ENCODE data around the gene CLN5.

CLN5 gene

DNA sequence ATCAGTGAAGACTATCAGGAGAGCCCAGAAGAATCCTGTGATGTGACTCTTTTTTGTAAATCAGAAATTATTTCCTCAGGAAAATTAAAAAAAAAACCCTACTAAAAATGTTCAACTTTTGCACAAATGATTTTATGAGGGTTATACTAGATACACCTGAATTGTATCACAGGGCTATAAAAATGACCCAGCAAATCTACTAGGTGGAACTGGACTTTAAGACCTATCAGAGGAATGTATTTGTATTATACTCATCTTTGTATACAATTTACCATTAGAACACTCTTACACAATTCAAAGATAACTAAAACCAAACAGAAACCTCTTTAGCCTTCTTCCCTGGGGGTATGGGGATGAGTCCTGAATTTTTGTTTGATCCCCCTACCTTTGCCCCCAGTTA lies 27.9 kb downstream of the CLN5 start:
- DNase-seq (ENCODE audit: low read depth) = no peak

DNA sequence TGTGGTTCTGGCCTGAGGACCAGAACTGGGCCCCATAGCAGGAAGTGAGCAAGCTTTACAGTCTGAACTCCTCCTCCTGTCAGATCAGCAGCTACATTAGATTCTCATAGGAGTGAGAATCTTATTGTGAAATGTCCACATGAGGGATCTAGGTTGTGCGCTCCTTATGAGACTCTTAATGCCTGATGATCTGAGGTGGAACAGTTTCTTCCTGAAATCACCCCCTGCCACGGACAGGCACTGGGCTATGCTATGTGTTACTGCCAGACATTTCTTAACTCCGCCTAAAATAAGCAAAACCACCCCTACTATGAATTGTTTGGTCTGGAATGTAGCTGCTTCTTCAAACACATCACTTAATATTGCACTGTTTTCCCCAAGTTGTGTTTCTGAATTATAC lies 30.5 kb downstream of the CLN5 start:
- DNase-seq (ENCODE audit: low read depth) = peak; percentile 93

DNA sequence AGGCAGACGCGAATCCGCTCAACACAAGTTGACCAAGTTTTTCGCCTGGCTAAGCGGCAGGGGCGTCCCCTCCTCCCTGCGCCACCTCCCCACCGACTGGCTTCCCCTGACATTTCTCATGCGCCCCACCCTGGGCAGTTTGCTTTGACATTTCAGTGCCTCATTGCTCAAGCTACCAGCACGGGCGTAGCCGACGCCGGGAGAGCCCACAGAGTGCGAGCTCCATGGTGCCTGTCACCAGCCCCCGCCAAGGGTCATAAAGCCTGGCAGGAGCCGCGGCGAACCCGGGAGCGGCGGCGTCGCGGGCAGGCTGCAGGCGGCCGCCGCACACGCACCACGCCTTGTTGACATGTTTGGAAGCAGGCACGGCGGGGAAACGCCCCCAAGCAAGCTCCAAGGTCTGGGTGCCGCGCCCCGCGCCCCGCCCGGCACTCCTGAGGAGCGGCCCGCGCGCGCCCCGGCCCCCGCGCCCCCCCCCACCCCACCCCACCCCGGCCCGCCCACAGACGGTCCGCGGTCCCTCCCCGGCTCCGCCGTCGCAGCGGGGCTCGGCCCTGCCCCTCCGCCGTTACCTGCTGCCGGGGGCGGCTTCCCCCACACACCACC lies 34.5 kb downstream of the CLN5 start:
- DNase-seq (ENCODE audit: low read depth) = peak; percentile 71

DNA sequence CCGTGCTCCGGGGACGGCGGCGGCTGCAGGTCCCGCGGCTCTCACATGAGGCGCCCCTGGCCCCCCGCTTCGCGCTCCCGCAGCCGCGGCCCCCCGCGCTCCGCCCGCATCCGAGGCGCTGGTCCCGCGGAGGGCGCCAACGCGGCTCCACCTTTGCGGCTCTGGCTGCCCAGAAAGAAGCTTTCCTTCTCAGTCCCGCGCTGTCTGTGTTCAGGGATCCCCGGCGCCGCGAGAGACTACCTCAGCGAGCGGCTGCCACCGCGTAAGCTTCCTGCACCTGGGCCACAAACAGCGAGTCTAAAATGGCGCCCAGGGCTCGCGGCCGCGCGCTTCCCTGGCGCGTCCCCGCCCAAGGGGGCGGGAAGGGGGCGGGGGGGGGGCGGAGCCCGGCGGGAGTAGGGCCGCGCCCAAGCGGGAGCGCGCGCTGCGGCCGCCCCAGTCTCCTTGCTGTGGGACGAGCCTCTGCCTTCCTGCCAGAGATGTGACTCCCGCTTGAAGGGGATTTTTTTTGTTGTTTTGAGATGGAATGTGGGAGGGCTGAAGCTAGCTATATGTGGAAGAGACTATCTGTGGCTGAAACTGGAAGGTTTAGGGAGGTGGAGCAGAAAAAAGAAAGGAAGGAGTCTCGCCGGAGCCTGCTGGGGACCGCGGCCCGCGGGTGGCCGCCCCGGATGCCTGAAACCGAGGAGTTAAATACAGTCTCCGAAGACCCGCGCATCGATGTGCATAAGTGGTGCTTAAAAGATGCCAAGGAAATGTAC lies 35.2 kb downstream of the CLN5 start, which contains the start of gene FBXL3:
TSS of gene FBXL3 (minus strand) at position 299 of the 761 bp plus-strand sequence. CDS start 5,299 bp downstream, outside the sequence.
- DNase-seq (ENCODE audit: low read depth) = peak; percentile 91

DNA sequence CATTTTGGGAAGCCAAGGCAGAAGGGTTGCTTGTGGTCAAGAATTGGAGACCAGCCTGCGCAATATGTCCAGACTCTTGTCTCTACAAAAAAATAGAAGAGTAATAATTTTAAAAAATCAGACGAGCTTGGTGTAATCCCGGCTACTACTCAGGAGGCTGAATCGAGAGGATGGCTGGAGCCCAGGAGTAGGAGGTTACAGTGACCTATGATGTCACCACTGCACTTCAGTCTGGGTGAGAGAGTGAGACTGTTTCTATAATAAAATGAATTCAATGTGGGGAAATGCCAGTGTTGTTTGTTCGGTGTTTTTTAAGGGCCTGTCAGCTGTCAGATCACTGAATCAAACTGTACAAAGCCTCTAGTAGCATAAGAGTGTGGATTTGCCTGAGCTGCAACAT lies 36.3 kb downstream of the CLN5 start:
- peak; percentile 47 for DNase-seq (ENCODE audit: low read depth)

DNA sequence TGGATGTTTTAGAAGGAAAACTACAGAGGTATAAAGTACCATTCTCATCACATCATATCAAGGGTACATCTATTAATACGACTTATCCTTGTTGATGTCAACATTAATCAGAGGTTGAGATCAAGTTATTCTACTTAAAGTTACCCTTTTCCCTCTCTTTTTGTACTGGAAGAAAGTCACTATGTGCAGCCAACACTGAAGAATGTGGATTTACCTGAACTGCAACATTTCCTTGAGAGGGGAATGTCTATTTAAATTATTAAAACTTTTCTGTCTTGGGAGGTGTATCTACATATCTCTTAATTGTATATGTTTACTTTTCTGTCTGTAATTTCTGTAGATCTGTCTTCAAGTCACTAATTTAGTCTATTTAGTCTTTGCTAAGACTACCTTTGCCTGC lies 37.6 kb downstream of the CLN5 start:
- DNase-seq (ENCODE audit: low read depth) = no peak

DNA sequence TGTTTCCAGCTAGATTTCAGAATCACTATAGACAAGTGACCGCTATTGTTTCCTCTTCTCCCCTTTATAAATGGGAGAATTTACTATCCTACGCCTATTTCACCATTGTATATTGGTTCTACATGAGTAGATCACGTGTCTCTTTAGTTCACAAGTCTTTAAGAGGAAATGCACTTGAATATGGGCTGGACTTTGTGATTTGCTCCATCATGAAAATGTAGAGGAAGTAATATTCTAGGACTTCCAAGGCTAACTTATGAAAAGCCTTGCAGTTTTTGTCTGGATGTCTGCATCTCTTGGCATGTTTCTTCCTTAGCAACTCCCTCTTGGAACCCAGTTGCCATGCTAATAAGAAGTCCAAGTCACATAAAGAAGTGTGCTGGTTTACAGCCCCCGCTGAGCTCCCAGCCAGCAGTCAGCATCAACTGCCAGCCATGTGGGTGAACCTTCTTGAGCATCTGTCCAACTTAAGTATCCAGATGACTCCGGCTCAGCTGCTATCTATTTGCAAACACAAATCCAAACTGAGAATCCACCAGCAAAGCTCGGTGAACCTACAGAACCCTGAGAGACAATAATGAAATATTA lies 39.9 kb downstream of the CLN5 start:
- DNase-seq (ENCODE audit: low read depth) = no peak

DNA sequence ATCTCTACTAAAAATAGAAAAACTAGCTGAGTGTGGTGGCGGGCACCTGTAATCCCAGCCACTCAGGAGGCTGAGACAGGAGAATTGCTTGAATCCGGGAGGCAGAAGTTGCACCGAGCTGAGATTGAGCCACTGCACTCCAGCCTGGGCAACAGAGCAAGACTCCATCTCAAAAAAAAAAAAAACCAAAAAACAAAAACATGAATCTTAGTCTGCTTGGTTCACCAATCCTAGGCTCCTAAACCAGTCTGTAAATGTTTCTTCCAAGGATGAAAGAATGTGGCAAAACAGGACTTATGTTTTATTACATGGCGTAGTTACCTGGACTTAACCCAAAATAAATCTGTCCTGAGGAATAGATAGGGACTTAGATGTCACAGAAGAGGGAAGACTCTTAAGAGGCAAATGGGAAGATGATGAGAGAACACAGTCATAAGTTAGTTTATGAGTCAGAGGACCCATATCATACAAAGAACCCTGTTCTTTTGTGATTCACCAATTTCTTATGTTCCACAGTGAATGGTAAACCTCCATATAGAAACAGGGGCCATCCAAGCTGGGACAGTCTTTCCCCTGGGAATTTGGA lies 41.9 kb downstream of the CLN5 start:
- no peak for DNase-seq (ENCODE audit: low read depth)

DNA sequence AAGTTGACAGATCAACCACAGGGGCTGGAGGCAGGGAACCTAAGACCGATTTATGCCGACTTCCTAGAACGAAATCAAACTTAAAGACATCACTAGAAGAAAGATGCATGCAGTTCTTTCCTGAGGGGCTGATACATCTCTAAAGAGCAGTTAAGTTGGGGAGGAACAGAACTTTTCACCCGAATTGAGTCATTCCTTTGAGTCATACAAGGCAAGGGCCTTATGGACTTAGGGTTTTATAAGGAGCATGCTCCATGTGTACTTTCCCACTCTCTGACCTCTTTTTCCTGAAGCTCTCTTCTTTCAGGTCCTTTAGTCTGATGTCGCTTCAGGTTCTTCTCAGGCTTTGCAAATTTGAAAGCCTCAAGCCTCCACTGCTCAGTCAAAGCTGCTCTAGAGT lies 43.0 kb downstream of the CLN5 start:
- DNase-seq (ENCODE audit: low read depth) = peak; percentile 76

DNA sequence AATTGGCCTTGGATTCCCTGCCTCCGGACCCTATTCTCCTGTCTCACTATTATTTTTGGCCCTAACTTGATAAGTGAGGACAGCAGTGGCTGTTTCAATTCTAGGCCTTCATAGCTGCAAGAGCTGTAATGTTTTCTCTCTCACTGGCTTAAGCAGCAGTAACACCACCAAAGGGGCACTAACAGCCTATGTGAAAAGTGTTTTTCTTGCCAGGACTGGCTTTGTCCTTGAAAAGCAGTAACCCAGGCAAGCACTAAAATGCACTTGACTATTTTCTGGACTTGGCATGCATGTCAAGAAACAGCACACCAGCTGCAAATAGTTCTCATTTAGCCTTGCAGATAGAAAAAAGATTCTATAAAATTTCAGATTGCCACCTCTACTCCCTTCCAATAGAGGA lies 44.4 kb downstream of the CLN5 start:
- no peak for DNase-seq (ENCODE audit: low read depth)

DNA sequence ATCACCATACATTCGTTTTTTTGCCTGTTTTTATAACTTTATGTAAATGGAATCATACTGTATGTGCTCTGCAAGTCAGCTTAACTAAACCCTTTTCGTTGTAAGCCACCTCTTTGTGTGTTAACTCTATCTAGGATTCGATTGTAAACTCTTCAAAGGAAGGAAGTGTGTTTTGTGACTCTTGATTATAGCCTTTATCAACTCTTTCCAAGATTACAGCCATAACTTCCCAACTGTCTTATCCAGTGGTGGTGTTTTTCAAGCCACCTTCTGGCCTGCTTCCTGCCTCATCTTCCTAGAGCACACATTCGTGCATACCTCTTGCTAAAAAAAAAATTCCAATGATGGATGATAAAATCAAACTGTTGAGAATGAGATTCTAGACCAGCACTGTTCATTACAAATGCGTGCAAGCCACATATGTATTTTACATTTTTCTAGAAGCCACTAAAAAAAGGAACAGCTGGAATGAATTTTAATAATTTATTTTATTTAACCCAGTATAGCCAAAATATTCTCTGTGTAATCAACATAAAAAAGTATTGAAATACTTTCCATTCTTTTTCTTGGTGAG lies 47.1 kb downstream of the CLN5 start:
- DNase-seq (ENCODE audit: low read depth) = no peak

DNA sequence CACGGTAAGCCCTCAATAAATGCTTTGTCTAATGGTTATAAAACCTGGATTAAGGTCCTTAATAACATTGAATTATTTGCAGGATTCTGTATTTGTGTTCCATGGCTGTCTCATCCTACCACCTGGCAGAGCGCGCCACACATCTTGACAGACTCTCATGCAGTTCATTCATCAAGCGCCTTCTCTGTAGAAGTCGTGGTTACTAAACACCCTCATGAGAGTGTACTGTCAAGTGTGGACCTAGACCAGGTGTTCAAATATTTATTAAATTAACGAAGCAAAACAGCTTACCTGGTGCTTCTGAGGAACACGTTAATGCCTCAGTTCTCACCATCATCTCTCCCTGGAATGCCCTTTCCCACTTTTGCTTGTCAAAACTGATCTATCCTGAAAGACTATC lies 48.2 kb downstream of the CLN5 start:
- DNase-seq (ENCODE audit: low read depth) = no peak

DNA sequence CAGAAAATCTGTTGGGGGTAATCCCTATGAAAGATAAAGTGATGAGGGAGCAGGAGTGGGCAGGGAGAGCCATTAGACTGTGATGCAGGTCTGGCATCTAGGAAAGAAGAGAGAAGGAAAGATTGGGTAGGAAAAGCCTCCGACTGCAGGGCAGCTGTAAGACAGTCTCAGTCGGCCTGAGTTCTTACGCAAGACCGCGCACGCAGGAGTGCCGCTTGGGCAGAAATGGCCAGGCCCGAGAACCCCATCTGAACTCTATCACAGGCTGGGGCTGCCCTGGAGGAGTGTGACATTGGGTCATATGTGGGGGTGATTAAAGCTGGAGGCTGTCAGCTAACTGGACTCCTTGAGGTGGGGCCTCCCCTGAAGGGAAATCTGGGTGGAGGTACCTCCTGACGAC lies 49.0 kb downstream of the CLN5 start:
- DNase-seq (ENCODE audit: low read depth) = no peak

DNA sequence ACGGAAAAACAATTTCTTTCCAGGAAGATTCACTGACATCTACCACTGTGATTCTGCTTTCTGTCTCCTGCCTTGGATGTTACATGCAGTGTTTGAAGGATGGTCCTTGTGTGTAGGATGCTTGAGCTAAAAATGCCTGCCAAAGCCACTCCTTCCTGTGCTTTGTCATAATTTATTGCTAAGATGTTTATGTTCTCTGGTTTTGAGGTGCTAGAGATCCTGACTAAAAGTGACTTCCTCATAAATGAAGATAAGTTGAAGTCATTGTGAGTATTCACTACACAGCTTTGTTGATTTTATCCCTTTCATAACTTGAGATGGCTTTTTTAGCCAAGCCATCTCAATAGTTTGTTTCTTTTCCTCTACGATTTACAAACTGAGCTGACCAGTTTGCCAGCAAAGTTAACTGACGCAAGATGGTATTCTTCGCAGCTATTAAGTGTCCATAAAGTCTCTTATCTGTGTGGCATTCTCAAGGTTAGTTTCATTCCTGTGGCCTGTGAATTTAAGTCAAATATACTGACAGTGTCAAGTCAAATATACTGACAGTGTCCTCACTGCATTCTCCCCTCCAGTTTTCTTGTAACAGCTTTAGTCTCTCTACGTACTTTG lies 50.8 kb downstream of the CLN5 start:
- DNase-seq (ENCODE audit: low read depth) = peak; percentile 38

DNA sequence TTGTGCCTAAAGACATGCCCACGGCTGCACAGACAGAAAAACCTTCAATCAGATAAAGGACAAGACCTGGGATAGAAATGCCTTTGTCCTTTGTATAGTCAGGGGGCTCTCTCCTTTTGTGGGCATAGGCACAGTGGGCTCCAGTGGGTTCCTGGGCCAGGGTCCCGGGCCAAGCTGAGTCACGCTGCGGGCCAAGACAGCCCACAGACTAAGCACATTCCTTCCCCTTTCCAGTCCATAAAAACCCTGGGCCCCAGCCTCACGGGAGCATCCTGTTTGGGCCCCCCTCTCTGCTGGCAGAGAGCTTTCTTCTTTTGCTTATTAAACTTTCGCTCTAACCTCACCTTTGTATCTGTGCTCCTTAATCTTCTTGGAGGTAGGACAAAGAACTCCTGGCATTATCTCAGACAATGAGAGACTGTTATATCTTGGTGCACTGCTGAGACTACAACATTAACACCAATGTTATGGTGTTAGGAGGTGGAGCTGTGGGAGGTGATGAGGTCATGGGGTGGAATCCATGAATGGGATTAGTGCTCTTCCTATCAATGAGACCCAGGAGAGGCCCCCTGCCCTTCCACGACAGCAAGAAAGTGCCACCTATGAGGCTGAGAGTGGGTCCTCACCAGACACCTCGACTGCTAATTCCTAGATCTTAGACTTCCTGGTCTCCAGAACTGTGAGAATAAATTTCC lies 55.9 kb downstream of the CLN5 start:
- DNase-seq (ENCODE audit: low read depth) = no peak

DNA sequence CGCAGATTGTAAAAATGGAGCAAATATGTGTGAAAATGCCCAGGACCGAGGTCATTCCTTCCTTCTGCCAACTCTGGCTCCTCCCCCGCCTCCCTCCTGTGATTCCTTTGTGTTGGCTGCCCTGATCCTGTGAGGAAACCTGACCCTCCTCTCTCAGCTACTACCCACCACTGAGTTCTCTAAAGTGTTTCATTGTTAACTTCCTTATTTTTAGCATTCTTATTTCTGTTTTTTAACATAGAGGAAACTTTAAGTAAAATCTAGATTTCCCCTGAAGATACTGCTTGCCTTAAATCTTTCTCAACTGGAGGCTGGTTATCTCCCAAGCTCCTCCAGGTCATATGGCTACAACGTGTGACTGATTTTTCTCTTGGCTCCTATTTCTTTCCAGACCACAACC lies 56.8 kb downstream of the CLN5 start:
- DNase-seq (ENCODE audit: low read depth) = peak; percentile 4

DNA sequence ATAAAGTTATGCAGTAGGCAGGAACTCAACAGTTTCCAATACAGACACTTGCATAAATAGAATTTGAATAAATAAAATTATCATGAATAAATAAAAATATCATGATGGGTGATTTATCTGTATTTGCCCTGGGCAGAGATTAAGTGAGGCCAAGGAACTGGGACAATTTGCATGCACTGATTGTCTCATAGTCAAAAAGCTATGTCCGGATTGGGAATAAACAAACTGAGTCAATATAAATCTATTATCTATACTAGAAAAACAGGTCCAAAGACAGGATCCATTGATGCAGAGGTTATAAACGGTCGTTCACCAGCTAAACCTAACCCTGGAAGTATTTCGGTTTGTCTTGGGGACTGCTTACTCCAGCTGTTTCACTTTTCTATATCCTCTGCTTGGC lies 61.3 kb downstream of the CLN5 start:
- no peak for DNase-seq (ENCODE audit: low read depth)
